GM19397 (cell line): ENCODE data around the gene ISM2.
A peak's percentile ranks its signal among the peaks of the same experiment; 100 is the strongest.

ENCODE experiments used
- ATAC-seq: cut with Tn5 transposase; IDR thresholded peaks from one replicate; pipeline ENCODE4 v1.9.1; 2021; ENCODE audit warnings: mild to moderate bottlenecking, moderate library complexity; ENCODE audit not compliant: unreplicated experiment

ISM2 gene

GRCh38 chr14:77508249-77508648 is 9.6 kb upstream of the ISM2 start:
- no peak for ATAC-seq

DNA sequence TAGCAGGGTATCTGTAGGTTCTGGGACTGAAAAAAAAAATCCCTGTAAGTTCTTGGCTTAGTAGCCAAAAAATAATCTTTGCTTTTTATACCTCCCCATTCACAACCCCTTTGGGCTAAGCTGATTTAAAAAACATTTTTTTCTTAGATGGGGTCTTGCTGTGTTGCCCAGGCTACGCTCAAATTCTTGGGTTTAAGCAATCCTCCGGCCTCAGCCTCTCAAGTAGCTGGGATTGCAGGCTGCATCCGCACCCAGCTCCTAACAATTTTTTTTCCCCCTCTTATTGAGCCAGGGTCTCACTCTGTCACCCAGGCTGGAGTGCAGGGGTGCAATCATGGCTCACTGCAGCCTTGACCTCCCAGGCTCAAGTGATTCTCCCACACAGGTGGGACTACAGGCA is 9.1 kb upstream of the ISM2 start:
- ATAC-seq = no peak

- no peak for ATAC-seq
These were observed 6.4 kb upstream of the ISM2 start for GRCh38 chr14:77505031-77505430.

GRCh38 chr14:77503138-77503537 is 4.5 kb upstream of the ISM2 start:
- no peak for ATAC-seq

DNA sequence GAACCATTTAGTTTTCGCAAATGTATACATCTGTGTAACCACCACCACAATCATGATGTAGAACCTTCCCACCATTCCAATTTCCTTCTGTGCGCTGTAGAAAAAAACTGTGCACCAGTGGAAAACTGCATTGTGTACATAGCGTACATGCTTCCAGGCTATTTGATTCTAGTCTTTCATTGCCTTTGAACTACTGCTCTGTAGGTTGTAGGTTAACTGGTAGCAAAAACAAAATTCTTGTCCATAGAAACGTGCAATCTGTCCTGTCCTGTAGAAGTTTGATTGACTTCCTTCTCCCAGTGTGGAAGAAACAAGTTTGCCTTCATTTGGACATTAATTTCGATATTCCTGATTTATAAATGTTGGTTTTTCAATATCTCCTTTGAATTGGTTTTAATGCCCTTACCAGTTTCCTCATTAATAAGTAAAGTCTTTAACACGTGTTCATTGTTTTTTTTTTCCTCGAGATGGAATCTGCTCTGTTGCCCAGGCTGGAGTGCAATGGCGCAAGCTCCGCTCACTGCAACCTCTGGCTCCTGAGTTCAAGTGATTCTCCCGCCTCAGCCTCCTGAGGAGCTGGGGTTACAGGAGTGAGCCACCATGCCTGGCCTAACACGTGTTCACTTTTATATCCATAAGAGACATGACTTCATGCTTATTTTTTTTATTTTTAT is 3.6 kb upstream of the ISM2 start:
- no peak for ATAC-seq

DNA sequence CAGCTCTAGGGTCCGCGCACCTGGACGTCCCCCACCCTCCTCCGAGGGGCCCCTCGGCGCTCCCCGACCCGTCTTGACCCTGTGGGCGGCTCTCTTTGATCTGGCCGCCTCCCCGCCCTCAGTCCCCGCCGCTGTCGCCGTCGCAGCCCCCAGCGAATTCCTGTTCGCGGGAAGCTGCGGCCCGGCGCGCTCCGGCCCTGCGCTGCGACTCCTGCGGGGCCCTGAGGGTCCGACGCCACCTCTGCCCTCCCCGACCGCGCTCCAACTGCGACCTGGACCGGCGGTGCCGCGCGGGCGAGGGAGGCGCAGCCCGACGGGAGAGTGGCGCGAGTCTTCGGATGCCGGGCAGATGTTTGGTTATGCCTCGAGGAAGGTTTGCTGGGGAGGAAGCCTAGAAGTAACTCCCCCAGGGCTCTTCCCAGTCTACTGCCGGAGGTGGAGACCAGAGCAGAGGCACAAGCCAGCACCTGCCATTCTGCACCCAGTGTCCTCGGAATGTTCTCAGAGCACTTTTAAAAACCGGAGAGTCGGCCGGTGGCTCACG is 440 bp upstream of the ISM2 start:
- ATAC-seq = peak; percentile 31

DNA sequence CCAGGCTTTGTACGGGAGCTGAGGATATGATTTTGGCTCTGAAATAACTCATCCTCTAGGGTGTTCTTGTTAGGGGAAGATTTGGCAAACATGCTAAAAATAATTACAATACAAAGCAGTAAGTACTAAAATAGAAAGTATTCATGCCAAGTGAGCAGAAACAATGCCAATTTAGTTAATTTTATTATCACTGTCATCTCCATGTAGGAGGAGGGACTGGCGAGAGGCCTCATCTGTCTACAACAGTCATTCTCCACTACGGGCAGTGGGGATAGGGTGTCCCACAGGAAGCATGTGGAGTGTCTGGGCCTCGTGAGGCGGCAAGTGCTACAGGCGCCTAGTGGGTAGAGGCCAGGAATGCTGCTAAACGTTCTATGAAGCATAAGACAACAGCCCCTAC is 3.3 kb downstream of the ISM2 start:
- no peak for ATAC-seq

- ATAC-seq = no peak
These were observed 7.6 kb downstream of the ISM2 start for GRCh38 chr14:77491056-77491455.

GRCh38 chr14:77490347-77490986 is 8.1 kb downstream of the ISM2 start:
- ATAC-seq = no peak

DNA sequence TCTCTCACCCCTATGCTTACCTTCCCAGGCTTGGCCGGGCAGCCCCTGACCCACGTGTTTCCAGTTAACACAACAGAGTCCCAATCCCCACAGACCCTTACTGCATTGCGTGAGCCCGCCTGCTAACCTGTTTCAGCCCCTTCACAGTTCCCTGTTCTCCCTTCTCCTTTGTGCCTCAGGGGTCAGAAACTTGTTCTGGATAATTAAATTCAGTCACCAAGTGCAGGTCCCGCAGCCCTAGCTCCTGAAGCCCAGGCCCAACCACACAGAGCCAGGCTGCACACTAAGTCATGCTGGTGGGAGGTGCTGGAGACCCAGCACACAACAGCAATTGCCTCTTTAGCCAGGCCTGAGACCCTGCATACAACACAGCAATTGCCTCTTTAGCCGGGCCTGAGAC is 9.6 kb downstream of the ISM2 start:
- ATAC-seq = no peak

DNA sequence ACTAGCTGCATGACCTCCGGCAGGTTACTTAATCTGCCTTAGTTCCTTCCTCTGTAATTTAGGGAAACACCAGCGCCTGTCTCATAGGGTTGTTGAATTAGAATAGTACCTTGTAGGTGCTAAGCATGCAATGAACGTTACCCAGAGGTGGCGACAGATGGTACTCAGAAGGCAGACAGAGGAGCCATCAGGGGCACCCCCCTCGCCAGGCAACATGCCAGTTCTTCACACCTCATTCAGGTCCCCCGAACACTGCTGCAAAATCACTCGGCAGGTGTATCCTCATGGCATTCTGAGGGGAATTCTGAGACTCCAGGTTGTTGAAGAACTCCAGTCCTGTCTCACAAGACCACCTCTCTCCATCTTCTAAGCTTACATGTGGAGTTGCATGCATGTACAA is 10.1 kb downstream of the ISM2 start:
- no peak for ATAC-seq

DNA sequence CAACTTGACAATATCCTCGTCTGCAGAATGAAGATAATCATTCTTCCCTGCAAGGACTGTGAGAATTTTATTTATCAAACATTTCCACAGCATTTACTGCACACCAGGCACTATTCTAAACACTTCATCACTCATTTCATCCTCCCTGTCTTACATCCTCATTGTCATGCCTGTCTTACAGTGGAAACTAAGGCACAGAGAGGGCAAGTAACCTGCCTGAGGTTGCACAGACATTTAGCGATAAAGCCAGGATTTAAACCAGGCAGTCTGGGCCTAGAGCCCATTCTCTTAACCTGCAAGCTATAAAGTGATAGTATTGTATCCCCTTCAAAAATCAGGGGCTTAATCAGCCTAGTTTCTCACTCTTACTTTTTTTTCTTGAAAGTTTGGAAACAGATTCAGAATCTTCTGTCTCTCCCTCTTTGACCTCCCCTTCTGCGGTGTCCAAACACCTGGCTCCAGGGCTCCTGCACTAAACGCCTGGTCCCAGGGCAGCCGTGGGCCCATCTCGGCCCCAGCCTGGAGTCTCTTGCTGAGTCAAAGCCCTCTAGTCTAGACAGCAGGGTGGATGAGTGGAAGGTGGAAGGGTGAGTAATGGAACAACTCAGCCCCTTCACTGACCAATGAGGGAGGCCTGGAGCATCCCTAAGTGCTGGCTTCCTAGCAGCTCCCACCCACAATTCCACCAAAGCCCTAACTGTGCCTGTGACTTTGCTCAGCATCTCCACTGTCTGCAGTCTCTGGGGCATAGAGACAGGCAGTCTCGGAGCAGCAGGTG is 12.5 kb downstream of the ISM2 start:
- no peak for ATAC-seq

DNA sequence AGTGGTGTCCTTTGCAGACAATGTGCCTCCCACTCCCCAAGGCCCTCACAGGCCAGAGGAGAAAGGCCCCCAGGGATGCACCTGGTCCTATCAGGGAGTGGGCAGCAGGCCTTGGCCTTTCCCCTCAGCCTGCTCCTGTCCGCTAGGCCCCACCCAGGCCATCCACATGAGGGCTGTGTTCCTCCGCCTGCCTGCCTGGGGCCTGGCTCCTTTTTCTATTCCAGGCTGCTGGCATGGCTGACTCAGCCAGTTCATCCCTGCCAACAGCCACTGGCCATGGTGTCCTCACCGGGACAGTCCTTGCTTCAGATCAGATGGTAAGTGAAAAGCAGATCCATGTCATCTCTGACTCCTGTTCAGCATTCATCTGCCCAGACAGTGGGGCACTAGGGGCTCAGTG is 13.4 kb downstream of the ISM2 start:
- ATAC-seq = no peak

DNA sequence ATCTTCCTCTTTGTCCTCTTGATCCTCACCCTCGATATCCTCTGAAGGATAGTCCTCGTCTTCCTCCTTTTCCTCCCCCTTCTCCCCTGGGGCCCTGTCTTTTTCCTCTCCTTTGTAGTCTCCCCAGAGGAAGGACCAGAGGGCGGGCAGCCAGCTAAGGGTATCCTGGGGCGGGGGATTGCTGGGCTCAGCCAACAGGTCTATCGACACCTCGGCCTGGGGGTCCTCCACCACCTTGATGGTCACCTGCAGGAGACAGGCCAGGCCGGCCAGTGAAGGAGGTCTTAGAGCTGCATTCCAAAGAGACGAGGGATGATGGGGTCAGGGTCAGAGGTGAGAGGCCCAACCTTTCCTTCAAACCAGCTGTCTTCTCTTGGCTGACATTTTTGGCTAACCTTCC is 16.2 kb downstream of the ISM2 start:
- ATAC-seq = no peak

DNA sequence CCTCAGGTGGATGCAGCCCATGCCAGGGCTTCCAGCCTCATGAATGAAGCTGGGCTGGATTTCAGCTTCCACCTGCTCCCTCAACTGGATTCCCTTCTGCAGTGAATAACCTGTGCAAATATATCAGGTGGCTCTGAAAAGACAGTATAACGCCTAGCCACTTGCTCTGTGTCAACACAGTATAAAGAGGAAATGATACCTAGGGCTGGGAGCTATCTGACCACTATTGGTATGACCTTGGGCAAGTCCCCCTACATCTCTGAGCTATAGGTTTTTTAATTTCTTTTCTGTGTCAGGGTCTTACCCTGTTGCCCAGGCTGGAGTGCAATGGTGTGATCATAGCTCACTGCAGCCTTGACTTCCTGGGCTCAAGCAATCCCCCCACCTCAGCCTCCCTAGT is 19.8 kb downstream of the ISM2 start:
- ATAC-seq = peak; percentile 59

GRCh38 chr14:77478029-77478428 is 20.6 kb downstream of the ISM2 start:
- no peak for ATAC-seq

GRCh38 chr14:77475432-77476115 is 23.0 kb downstream of the ISM2 start:
- ATAC-seq = no peak

- ATAC-seq = no peak
These were observed 24.0 kb downstream of the ISM2 start for GRCh38 chr14:77474479-77475177.

GRCh38 chr14:77473921-77474320 is 24.7 kb downstream of the ISM2 start:
- ATAC-seq = no peak

DNA sequence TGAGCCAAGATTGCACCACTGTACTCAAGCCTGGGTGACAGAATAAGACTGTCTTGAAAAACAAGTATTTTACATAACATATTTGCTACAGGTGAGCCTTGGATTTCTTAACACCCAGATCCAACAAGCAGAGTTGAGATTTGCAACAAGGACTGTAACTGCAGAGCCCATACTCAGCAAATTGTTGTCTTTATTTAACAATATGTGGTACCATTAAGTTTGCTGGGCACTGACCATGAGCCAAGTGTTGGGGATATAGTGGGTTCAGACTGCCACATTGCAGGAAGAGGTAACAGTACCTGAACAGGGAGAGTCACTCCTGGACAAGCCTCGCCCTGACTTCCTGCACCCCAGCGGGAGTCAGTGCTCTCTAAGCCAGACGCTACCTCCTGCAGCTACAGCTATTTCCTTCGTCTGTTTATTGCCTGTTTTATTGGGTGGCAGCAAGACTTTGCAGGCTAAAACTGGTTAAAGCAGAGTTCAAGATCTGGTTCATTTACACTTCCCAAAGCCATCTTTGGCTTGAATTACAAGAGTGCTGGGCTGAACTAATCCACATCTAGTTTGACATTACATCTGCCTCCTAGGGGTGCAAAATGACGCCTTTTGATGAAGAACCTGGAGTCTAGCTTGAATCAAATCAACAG is 28.3 kb downstream of the ISM2 start:
- no peak for ATAC-seq
